Measurements from ENCODE around the gene MAP4K3.

GRCh38 chr2:39306626-39307025 is 130.5 kb downstream of the MAP4K3 start:
- TF ChIP-seq POLR2A (IDR thresholded peaks at IDR 0.05; ENCODE audit: low read length), result no peak
- no peak for TF ChIP-seq GATA1 (IDR thresholded peaks at IDR 0.05; ENCODE audit: low read depth, low read length)

Measured in erythroblast (primary cell).